DOHH2 (cell line): Measurements from ENCODE around the gene MGAT4C.

Experiments
- H3F3A ChIP-seq: fragments of 200-600 bp; sonication (generic), shearing (Covaris generic); 2 replicates; pipeline ENCODE4 v1.6.0; 2016; ENCODE audit warnings: antibody characterized with exemption, mild to moderate bottlenecking; ENCODE audit not compliant: control insufficient read depth, insufficient read depth
- H3K27ac ChIP-seq: fragments of 200-600 bp; sonication (generic); 2 replicates; pipeline ENCODE4 v1.5.1; 2014; ENCODE audit warnings: low read depth, mild to moderate bottlenecking, low read length, moderate library complexity
- H3K27me3 ChIP-seq: fragments of 200-600 bp; sonication (generic); 2 replicates; pipeline ENCODE4 v1.6.1; 2014; ENCODE audit warnings: mild to moderate bottlenecking, low read length, mixed read lengths; ENCODE audit not compliant: control insufficient read depth
- H3K36me3 ChIP-seq: fragments of 200-600 bp; sonication (generic); 2 replicates; pipeline ENCODE4 v1.6.1; 2014; ENCODE audit warnings: mild to moderate bottlenecking, low read length, moderate library complexity, mixed read lengths; ENCODE audit not compliant: control insufficient read depth
- H3K4me1 ChIP-seq: fragments of 200-600 bp; sonication (generic); 2 replicates; pipeline ENCODE4 v1.6.1; 2014; ENCODE audit warnings: mild to moderate bottlenecking, low read length, mixed read lengths; ENCODE audit not compliant: control insufficient read depth
- H3K4me2 ChIP-seq: fragments of 200-600 bp; sonication (generic); 2 replicates; pipeline ENCODE4 v1.6.0; 2014; ENCODE audit warnings: mild to moderate bottlenecking, low read length, moderate library complexity
- H3K4me3 ChIP-seq: fragments of 200-600 bp; sonication (generic); 2 replicates; pipeline ENCODE4 v1.5.1; 2014; ENCODE audit warnings: mild to moderate bottlenecking, low read length, mixed read lengths
- H3K79me2 ChIP-seq: fragments of 200-600 bp; sonication (generic); 2 replicates; pipeline ENCODE4 v1.6.1; 2014; ENCODE audit warnings: mild to moderate bottlenecking, low read length, mixed read lengths; ENCODE audit not compliant: control insufficient read depth
- H3K9me2 ChIP-seq: fragments of 200-600 bp; sonication (generic); replicated peaks from 2 replicates; pipeline ENCODE4 v1.6.1; 2014; ENCODE audit warnings: mild to moderate bottlenecking, low read length, mixed read lengths; ENCODE audit not compliant: control insufficient read depth
- H3K9me3 ChIP-seq: fragments of 200-600 bp; sonication (generic); 2 replicates; pipeline ENCODE4 v1.6.1; 2014; ENCODE audit warnings: antibody characterized with exemption, low read length, mixed read lengths; ENCODE audit not compliant: control insufficient read depth, insufficient read depth
- H4K20me1 ChIP-seq: fragments of 200-600 bp; sonication (generic); 2 replicates; pipeline ENCODE4 v1.6.0; 2014; ENCODE audit warnings: low read depth, mild to moderate bottlenecking, antibody characterized with exemption, low read length, moderate library complexity; ENCODE audit not compliant: control insufficient read depth, insufficient read depth
- CTCF ChIP-seq: fragments of 200-600 bp; sonication (generic); IDR thresholded peaks from one replicate; pipeline ENCODE4 v1.5.1; 2014; ENCODE audit warnings: antibody characterized with exemption, mild to moderate bottlenecking, low read depth, low read length; ENCODE audit not compliant: poor library complexity, severe bottlenecking
- EZH2phosphoT487 ChIP-seq: fragments of 200-600 bp; sonication (generic); IDR thresholded peaks from 2 replicates; pipeline ENCODE4 v1.6.1; 2017; ENCODE audit warnings: borderline replicate concordance, mild to moderate bottlenecking, antibody characterized with exemption, low read length, moderate library complexity, mixed read lengths

MGAT4C gene

GRCh38 chr12:86213012-86213411 lies 43.2 kb downstream of the MGAT4C start:
- Histone ChIP-seq H3F3A (no peaks in the 10 kb centered on the region), H3K4me3 (no peak overlapping the region), H3K27me3 (no peaks in the 10 kb centered on the region), H3K9me2 (no peaks in the 10 kb centered on the region), H4K20me1 (no peaks in the 10 kb centered on the region), H3K4me2 (no peak overlapping the region), H3K9me3 (no peaks in the 10 kb centered on the region), H3K36me3 (no peaks in the 10 kb centered on the region), H3K79me2 (no peaks in the 10 kb centered on the region), H3K4me1 (no peaks in the 10 kb centered on the region), H3K27ac (no peak overlapping the region)
- TF ChIP-seq EZH2phosphoT487 = no peak
- TF ChIP-seq CTCF = no peak

GRCh38 chr12:86198696-86199444 lies 57.3 kb downstream of the MGAT4C start:
- TF ChIP-seq CTCF = no peak
- H3F3A ChIP-seq = no peaks in the 10 kb centered on the region
- H3K79me2 ChIP-seq = no peaks in the 10 kb centered on the region
- H3K9me2 ChIP-seq = no peaks in the 10 kb centered on the region
- H4K20me1 ChIP-seq = no peaks in the 10 kb centered on the region
- H3K27me3 ChIP-seq = no peaks in the 10 kb centered on the region
- no peaks in the 10 kb centered on the region for H3K9me3 ChIP-seq
- no peak overlapping the region for H3K4me3 ChIP-seq
- H3K4me1 ChIP-seq = no peaks in the 10 kb centered on the region
- no peak overlapping the region for H3K27ac ChIP-seq
- no peak overlapping the region for H3K4me2 ChIP-seq
- no peaks in the 10 kb centered on the region for H3K36me3 ChIP-seq

- no peaks in the 10 kb centered on the region for H3K27me3 ChIP-seq
- no peaks in the 10 kb centered on the region for H3K4me1 ChIP-seq
- H3K4me2 ChIP-seq = no peak overlapping the region
- no peaks in the 10 kb centered on the region for H3K36me3 ChIP-seq
- no peaks in the 10 kb centered on the region for H3K9me3 ChIP-seq
- no peaks in the 10 kb centered on the region for H3F3A ChIP-seq
- H3K27ac ChIP-seq = no peak overlapping the region
- H3K79me2 ChIP-seq = no peaks in the 10 kb centered on the region
- H3K4me3 ChIP-seq = no peak overlapping the region
- no peak for TF ChIP-seq EZH2phosphoT487
- no peak for TF ChIP-seq CTCF
- H4K20me1 ChIP-seq = no peaks in the 10 kb centered on the region
- no peaks in the 10 kb centered on the region for H3K9me2 ChIP-seq
Observed at GRCh38 chr12:86196465-86196864, 59.7 kb downstream of the MGAT4C start.
